Measurements from ENCODE around the gene NXPE3. TPM values are rescaled to one million over a fixed set of nuclear protein-coding genes. Genes with fewer than 3 reads are reported as not detected.
"Not testable (repeated sequence)": the region's sequence is repeated elsewhere in the genome, so short reads cannot be mapped to it uniquely, and the experiment has no call there.

Gene NXPE3
- total and polyA plus RNA-seq, 4 donors = 4.5 to 14.2 (median 8.0) TPM

DNA sequence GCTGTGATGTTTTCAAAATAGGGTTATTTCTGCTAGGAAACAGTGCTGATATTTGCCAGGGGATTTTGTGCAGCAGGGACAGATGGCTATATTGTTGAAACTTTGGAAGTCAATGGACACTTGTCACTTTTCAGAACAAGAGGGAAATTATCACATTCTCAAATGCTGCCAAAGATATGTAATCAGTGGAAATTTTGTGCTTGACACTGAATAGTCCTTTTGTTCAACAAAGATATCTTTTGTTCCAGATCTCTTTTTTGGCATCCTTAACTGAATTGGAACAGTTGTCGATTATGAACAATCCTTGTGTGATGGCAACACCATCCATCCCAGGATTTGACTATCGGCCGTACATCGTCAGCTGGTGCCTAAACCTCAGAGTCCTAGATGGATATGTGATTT, 46.8 kb upstream of the NXPE3 start:
- H3K9ac ChIP-seq (ENCODE audit: insufficient read depth in 1 of 2, low read length in 2 of 2) = no peak overlapping the region
- no peak for DNase-seq
- TF ChIP-seq, protein P1, sequence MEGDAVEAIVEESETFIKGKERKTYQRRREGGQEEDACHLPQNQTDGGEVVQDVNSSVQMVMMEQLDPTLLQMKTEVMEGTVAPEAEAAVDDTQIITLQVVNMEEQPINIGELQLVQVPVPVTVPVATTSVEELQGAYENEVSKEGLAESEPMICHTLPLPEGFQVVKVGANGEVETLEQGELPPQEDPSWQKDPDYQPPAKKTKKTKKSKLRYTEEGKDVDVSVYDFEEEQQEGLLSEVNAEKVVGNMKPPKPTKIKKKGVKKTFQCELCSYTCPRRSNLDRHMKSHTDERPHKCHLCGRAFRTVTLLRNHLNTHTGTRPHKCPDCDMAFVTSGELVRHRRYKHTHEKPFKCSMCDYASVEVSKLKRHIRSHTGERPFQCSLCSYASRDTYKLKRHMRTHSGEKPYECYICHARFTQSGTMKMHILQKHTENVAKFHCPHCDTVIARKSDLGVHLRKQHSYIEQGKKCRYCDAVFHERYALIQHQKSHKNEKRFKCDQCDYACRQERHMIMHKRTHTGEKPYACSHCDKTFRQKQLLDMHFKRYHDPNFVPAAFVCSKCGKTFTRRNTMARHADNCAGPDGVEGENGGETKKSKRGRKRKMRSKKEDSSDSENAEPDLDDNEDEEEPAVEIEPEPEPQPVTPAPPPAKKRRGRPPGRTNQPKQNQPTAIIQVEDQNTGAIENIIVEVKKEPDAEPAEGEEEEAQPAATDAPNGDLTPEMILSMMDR (IDR thresholded peaks at IDR 0.05; ENCODE audit: control extremely low read depth, extremely low read depth) = no peak

DNA sequence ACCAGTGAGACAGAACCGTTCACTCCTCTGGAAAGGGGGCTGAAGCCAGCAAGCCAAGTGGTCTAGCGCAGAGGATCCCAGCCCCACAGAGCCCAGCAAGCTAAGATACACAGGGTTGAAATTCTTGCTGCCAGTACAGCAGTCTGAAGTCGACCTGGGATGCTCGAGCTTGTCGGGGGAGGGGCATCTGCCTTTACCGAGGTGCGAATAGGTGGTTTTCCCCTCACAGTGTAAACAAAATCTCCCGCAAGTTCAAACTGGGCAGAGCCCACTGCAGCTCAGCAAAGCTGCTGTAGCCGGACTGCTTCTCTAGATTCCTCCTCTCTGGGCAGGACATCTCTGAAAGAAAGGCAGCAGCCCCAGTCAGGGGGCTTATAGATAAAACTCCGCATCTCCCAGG, 43.2 kb upstream of the NXPE3 start:
- no peaks in the 10 kb centered on the region for H3K27me3 ChIP-seq (ENCODE audit: control insufficient read depth in 3 of 3, insufficient read depth in 3 of 3, low read length in 2 of 3)
- H3K9ac ChIP-seq (ENCODE audit: insufficient read depth in 1 of 2, low read length in 2 of 2) = no peak overlapping the region
- DNase-seq = no peak
- no peaks in the 10 kb centered on the region for H3K4me1 ChIP-seq (ENCODE audit: control insufficient read depth in 5 of 5, insufficient read depth in 5 of 5, low read length in 5 of 5)
- no peak overlapping the region for H3K4me3 ChIP-seq
- H3K36me3 ChIP-seq (ENCODE audit: control insufficient read depth in 4 of 4, insufficient read depth in 4 of 4, low read length in 4 of 4) = peaks cover 25 to 43% (median 36%) of the 10 kb centered on the region in 4 donors
- H3K27ac ChIP-seq (ENCODE audit: low read depth in 1 of 2, low read length in 1 of 2) = no peak overlapping the region
- WGBS, 2 donors = 96 to 98% methylated on average over 10 of the region's 10 CpGs
- TF ChIP-seq, protein P1 (IDR thresholded peaks at IDR 0.05; ENCODE audit: control extremely low read depth, extremely low read depth) = no peak
- no peak for ATAC-seq (ENCODE audit: insufficient read depth, low FRiP score)
- peaks cover 0 to 7% (median 1%) of the 10 kb centered on the region in 4 donors for H3K9me3 ChIP-seq (ENCODE audit: control insufficient read depth in 4 of 4, insufficient read depth in 3 of 4, low read length in 3 of 4)

More for the DNA sequence above, 46.8 kb upstream of the NXPE3 start:
- Histone ChIP-seq H3K4me3 (no peak overlapping the region), H3K36me3 (ENCODE audit: control insufficient read depth in 4 of 4, insufficient read depth in 4 of 4, low read length in 4 of 4) (peaks cover 25 to 53% (median 41%) of the 10 kb centered on the region in 4 donors), H3K9me3 (ENCODE audit: control insufficient read depth in 4 of 4, insufficient read depth in 3 of 4, low read length in 3 of 4) (peaks cover 0 to 7% (median 1%) of the 10 kb centered on the region in 4 donors), H3K27me3 (ENCODE audit: control insufficient read depth in 3 of 3, insufficient read depth in 3 of 3, low read length in 2 of 3) (no peaks in the 10 kb centered on the region), H3K4me1 (ENCODE audit: control insufficient read depth in 5 of 5, insufficient read depth in 5 of 5, low read length in 5 of 5) (no peaks in the 10 kb centered on the region), H3K27ac (ENCODE audit: low read depth in 1 of 2, low read length in 1 of 2) (no peak overlapping the region)
- ATAC-seq (ENCODE audit: insufficient read depth, low FRiP score) = no peak
- 94 to 100% methylated on average over 4 of the region's 4 CpGs for WGBS, 2 donors

DNA sequence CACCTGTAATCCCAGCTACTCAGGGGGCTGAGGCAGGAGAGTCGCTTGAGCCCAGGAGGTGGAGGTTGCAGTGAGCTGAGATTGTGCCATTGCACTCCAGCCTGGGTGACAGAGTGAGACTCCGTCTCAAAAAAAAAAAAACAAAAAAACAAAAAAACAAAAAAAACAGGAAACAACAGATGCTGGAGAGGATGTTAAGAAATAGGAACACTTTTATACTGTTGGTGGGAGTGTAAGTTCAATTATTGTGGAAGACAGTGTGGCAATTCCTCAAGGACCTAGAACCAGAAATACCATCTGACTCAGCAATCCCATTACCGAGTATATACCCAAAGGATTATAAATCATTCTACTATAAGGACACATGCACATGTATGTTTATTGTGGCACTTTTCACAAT, 37.1 kb upstream of the NXPE3 start:
- not testable (repeated sequence) for H3K9ac ChIP-seq (ENCODE audit: insufficient read depth in 1 of 2, low read length in 2 of 2)
- WGBS, 2 donors = 62 to 82% methylated on average over 3 of the region's 3 CpGs

DNA sequence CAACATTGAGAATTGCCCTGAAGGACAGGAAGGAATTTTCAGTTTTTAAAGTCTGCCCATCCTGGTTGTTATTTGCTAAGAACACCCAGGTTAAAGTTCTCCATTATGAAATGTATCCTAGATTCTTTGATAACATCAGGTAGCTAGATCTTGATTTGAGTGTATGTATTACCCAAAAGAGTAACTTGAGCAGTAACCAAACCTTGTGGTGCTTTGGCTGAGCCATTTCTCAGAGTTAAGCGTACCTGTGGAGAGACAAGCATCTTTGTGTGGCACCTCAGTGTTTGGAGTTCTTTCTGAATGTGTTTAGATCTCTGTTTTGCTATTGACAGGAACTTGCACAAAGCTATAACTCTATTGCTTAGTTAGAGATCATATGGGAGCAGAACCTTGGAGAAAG, 34.2 kb upstream of the NXPE3 start:
- peaks cover 0 to 4% (median 3%) of the 10 kb centered on the region in 4 donors for H3K36me3 ChIP-seq (ENCODE audit: control insufficient read depth in 4 of 4, insufficient read depth in 4 of 4, low read length in 4 of 4)
- no peak overlapping the region for H3K4me3 ChIP-seq
- 41 to 52% methylated on average over 1 of the region's 1 CpG for WGBS, 2 donors
- no peak overlapping the region for H3K9ac ChIP-seq (ENCODE audit: insufficient read depth in 1 of 2, low read length in 2 of 2)
- TF ChIP-seq, protein P1 (IDR thresholded peaks at IDR 0.05; ENCODE audit: control extremely low read depth, extremely low read depth) = no peak
- ATAC-seq (ENCODE audit: insufficient read depth, low FRiP score) (no peak), DNase-seq (no peak)
- H3K27ac ChIP-seq (ENCODE audit: low read depth in 1 of 2, low read length in 1 of 2) = no peak overlapping the region
- H3K9me3 ChIP-seq (ENCODE audit: control insufficient read depth in 4 of 4, insufficient read depth in 3 of 4, low read length in 3 of 4) = no peaks in the 10 kb centered on the region
- no peaks in the 10 kb centered on the region for H3K4me1 ChIP-seq (ENCODE audit: control insufficient read depth in 5 of 5, insufficient read depth in 5 of 5, low read length in 5 of 5)
- H3K27me3 ChIP-seq (ENCODE audit: control insufficient read depth in 3 of 3, insufficient read depth in 3 of 3, low read length in 2 of 3) = no peaks in the 10 kb centered on the region

More for the DNA sequence above, 37.1 kb upstream of the NXPE3 start:
- not testable (repeated sequence) for H3K9me3 ChIP-seq (ENCODE audit: control insufficient read depth in 4 of 4, insufficient read depth in 3 of 4, low read length in 3 of 4); H3K4me1 ChIP-seq (ENCODE audit: control insufficient read depth in 5 of 5, insufficient read depth in 5 of 5, low read length in 5 of 5); H3K36me3 ChIP-seq (ENCODE audit: control insufficient read depth in 4 of 4, insufficient read depth in 4 of 4, low read length in 4 of 4); DNase-seq; H3K27me3 ChIP-seq (ENCODE audit: control insufficient read depth in 3 of 3, insufficient read depth in 3 of 3, low read length in 2 of 3); H3K4me3 ChIP-seq; ATAC-seq (ENCODE audit: insufficient read depth, low FRiP score); H3K27ac ChIP-seq (ENCODE audit: low read depth in 1 of 2, low read length in 1 of 2)

DNA sequence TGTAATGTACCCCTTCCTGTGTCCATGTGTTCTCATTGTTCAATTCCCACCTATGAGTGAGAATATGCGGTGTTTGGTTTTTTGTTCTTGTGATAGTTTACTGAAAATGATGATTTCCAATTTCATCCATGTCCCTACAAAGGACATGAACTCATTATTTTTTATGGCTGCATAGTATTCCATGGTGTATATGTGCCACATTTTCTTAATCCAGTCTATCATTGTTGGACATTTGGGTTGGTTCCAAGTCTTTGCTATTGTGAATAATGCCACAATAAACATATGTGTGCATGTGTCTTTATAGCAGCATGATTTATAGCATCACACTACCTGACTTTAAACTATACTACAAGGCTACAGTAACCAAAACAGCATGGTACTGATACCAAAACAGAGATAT, 33.1 kb upstream of the NXPE3 start:
- not testable (repeated sequence) for H3K9me3 ChIP-seq (ENCODE audit: control insufficient read depth in 4 of 4, insufficient read depth in 3 of 4, low read length in 3 of 4); H3K4me1 ChIP-seq (ENCODE audit: control insufficient read depth in 5 of 5, insufficient read depth in 5 of 5, low read length in 5 of 5); ATAC-seq (ENCODE audit: insufficient read depth, low FRiP score); H3K36me3 ChIP-seq (ENCODE audit: control insufficient read depth in 4 of 4, insufficient read depth in 4 of 4, low read length in 4 of 4); H3K27ac ChIP-seq (ENCODE audit: low read depth in 1 of 2, low read length in 1 of 2); H3K9ac ChIP-seq (ENCODE audit: insufficient read depth in 1 of 2, low read length in 2 of 2); H3K27me3 ChIP-seq (ENCODE audit: control insufficient read depth in 3 of 3, insufficient read depth in 3 of 3, low read length in 2 of 3); H3K4me3 ChIP-seq; DNase-seq
- 86 to 90% methylated on average over 1 of the region's 1 CpG for WGBS, 2 donors

DNA sequence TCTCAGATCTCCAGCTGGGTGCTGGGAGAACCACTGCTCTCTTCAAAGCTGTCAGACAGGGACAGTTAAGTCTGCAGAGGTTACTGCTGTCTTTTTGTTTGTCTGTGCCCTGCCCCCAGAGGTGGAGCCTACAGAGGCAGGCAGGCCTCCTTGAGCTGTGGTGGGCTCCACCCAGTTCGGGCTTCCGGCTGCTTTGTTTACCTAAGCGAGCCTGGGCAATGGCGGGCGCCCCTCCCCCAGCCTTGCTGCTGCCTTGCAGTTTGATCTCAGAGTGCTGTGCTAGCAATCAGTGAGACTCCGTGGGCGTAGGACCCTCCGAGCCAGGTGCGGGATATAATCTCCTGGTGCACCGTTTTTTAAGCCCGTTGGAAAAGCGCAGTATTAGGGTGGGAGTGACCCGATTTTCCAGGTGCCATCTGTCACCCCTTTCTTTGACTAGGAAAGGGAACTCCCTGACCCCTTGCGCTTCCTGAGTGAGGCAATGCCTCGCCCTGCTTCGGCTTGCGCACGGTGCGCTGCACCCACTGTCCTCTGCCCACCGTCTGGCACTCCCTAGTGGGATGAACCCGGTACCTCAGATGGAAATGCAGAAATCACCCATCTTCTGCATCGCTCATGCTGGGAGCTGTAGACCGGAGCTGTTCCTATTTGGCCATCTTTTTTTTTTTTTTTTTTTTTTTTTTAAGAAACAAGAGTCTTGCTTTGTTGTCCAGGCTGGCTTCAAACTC, 25.5 kb upstream of the NXPE3 start:
- H3K4me3 ChIP-seq; DNase-seq; H3K9ac ChIP-seq (ENCODE audit: insufficient read depth in 1 of 2, low read length in 2 of 2); ATAC-seq (ENCODE audit: insufficient read depth, low FRiP score); H3K4me1 ChIP-seq (ENCODE audit: control insufficient read depth in 5 of 5, insufficient read depth in 5 of 5, low read length in 5 of 5); H3K9me3 ChIP-seq (ENCODE audit: control insufficient read depth in 4 of 4, insufficient read depth in 3 of 4, low read length in 3 of 4); H3K27ac ChIP-seq (ENCODE audit: low read depth in 1 of 2, low read length in 1 of 2); H3K27me3 ChIP-seq (ENCODE audit: control insufficient read depth in 3 of 3, insufficient read depth in 3 of 3, low read length in 2 of 3): not testable (repeated sequence)
- WGBS, 2 donors = 91% methylated on average over 11 to 14 of the region's 23 CpGs
- peaks cover 12 to 22% (median 13%) of the 10 kb centered on the region in 4 donors for H3K36me3 ChIP-seq (ENCODE audit: control insufficient read depth in 4 of 4, insufficient read depth in 4 of 4, low read length in 4 of 4)
